Astrocyte (in vitro differentiated cells and primary cell): ENCODE results near the gene ACKR2. TPM values are rescaled to one million over a fixed set of nuclear protein-coding genes. Genes with fewer than 3 reads are reported as not detected.

Source experiments
- DNase-seq: peaks from one replicate; pipeline ENCODE4 v3.0.0-alpha.2; 2010; ENCODE audit warnings: low read depth
- FAIRE-seq: peaks from 2 replicates; lab custom pipeline; 2011; peaks lifted over from hg19 to GRCh38; lab: Jason Lieb, UNC
- H2AFZ ChIP-seq: 2 replicates; pipeline ENCODE4 v1.6.0; 2012; ENCODE audit warnings: low read depth, low read length, inconsistent platforms
- H3K27ac ChIP-seq: 2 replicates; pipeline ENCODE4 v1.5.1; 2011; ENCODE audit warnings: low read depth, low read length, inconsistent platforms
- H3K27me3 ChIP-seq: 2 replicates; pipeline ENCODE4 v1.6.0; 2011; ENCODE audit warnings: low read length, inconsistent platforms; ENCODE audit not compliant: insufficient read depth
- H3K36me3 ChIP-seq: 2 replicates; pipeline ENCODE4 v1.5.1; 2011; ENCODE audit warnings: low read length, inconsistent platforms; ENCODE audit not compliant: insufficient read depth
- H3K4me1 ChIP-seq: 2 replicates; pipeline ENCODE4 v1.5.1; 2011; ENCODE audit warnings: low read length, inconsistent platforms; ENCODE audit not compliant: insufficient read depth
- H3K4me2 ChIP-seq: 2 replicates; pipeline ENCODE4 v1.6.0; 2012; ENCODE audit warnings: low read length, inconsistent platforms
- H3K4me3 ChIP-seq: 2 replicates; pipeline ENCODE4 v1.5.1; 2011; ENCODE audit warnings: low read depth, mild to moderate bottlenecking, low read length, inconsistent platforms; ENCODE audit not compliant: insufficient read depth
- H3K79me2 ChIP-seq: 2 replicates; pipeline ENCODE4 v1.6.0; 2012; ENCODE audit warnings: mild to moderate bottlenecking, low read length, inconsistent platforms; ENCODE audit not compliant: insufficient read depth
- H3K9ac ChIP-seq: 2 replicates; pipeline ENCODE4 v1.6.0; 2012; ENCODE audit warnings: mild to moderate bottlenecking, low read length, inconsistent platforms
- H3K9me3 ChIP-seq: 2 replicates; pipeline ENCODE4 v1.5.1; 2012; ENCODE audit warnings: low read depth, mild to moderate bottlenecking, low read length, inconsistent platforms; ENCODE audit not compliant: insufficient read depth
- H4K20me1 ChIP-seq: 2 replicates; pipeline ENCODE4 v1.6.0; 2012; ENCODE audit warnings: low read length, inconsistent platforms; ENCODE audit not compliant: insufficient read depth
- H3K27ac Mint-ChIP-seq: one replicate; pipeline ENCODE4 v1.8.0; 2021; ENCODE audit warnings: mild to moderate bottlenecking, mixed read lengths; ENCODE audit not compliant: unreplicated experiment
- H3K27me3 Mint-ChIP-seq: one replicate; pipeline ENCODE4 v1.8.0; 2021; ENCODE audit warnings: low read depth, mixed read lengths; ENCODE audit not compliant: unreplicated experiment
- H3K36me3 Mint-ChIP-seq: one replicate; pipeline ENCODE4 v1.8.0; 2021; ENCODE audit warnings: low read depth, mixed read lengths; ENCODE audit not compliant: unreplicated experiment
- H3K4me1 Mint-ChIP-seq: one replicate; pipeline ENCODE4 v1.8.0; 2021; ENCODE audit warnings: low read depth, mixed read lengths; ENCODE audit not compliant: unreplicated experiment
- H3K4me3 Mint-ChIP-seq: one replicate; pipeline ENCODE4 v1.8.0; 2021; ENCODE audit warnings: mild to moderate bottlenecking, moderate library complexity, mixed read lengths; ENCODE audit not compliant: unreplicated experiment
- H3K9me3 Mint-ChIP-seq: one replicate; pipeline ENCODE4 v1.8.0; 2021; ENCODE audit warnings: mild to moderate bottlenecking, mixed read lengths; ENCODE audit not compliant: unreplicated experiment
- CTCF ChIP-seq: IDR thresholded peaks from 2 replicates; pipeline ENCODE4 v1.5.1; 2011; ENCODE audit warnings: low read depth, mild to moderate bottlenecking, inconsistent platforms, low read length, moderate library complexity; ENCODE audit not compliant: insufficient read depth
- EZH2 ChIP-seq: IDR thresholded peaks from 2 replicates; pipeline ENCODE4 v1.6.1; 2012; ENCODE audit warnings: mild to moderate bottlenecking, low read length, inconsistent platforms; ENCODE audit not compliant: insufficient read depth
- total RNA-seq: library from RNA; stranded (reverse); gene quantifications from 2 replicates; pipeline ENCODE4 v1.2.1, GENCODE V29; 2021

ACKR2 gene
- total RNA-seq, 1 donor from 2014 or later: 1.7 TPM

GRCh38 chr3:42764115-42764514 is 45.1 kb upstream of the ACKR2 start:
- no peaks in the 10 kb centered on the region for H3K27me3 ChIP-seq
- no peak overlapping the region for H3K27ac ChIP-seq
- no peak overlapping the region for H3K27ac Mint-ChIP-seq
- no peaks in the 10 kb centered on the region for H3K36me3 ChIP-seq
- FAIRE-seq (no peak), DNase-seq (no peak)
- H3K79me2 ChIP-seq: no peaks in the 10 kb centered on the region
- H3K9ac ChIP-seq: no peak overlapping the region
- H3K4me1 Mint-ChIP-seq: no peaks in the 10 kb centered on the region
- H3K9me3 ChIP-seq: no peaks in the 10 kb centered on the region
- H4K20me1 ChIP-seq: no peaks in the 10 kb centered on the region
- H3K4me3 Mint-ChIP-seq: no peak overlapping the region
- H3K4me2 ChIP-seq: no peak overlapping the region
- no peaks in the 10 kb centered on the region for H3K36me3 Mint-ChIP-seq
- TF ChIP-seq CTCF (no peak), EZH2 (no peak)
- no peak overlapping the region for H2AFZ ChIP-seq
- H3K27me3 Mint-ChIP-seq: peaks cover 6% of the 10 kb centered on the region
- H3K9me3 Mint-ChIP-seq: no peaks in the 10 kb centered on the region
- no peak overlapping the region for H3K4me3 ChIP-seq
- H3K4me1 ChIP-seq: no peaks in the 10 kb centered on the region

DNA sequence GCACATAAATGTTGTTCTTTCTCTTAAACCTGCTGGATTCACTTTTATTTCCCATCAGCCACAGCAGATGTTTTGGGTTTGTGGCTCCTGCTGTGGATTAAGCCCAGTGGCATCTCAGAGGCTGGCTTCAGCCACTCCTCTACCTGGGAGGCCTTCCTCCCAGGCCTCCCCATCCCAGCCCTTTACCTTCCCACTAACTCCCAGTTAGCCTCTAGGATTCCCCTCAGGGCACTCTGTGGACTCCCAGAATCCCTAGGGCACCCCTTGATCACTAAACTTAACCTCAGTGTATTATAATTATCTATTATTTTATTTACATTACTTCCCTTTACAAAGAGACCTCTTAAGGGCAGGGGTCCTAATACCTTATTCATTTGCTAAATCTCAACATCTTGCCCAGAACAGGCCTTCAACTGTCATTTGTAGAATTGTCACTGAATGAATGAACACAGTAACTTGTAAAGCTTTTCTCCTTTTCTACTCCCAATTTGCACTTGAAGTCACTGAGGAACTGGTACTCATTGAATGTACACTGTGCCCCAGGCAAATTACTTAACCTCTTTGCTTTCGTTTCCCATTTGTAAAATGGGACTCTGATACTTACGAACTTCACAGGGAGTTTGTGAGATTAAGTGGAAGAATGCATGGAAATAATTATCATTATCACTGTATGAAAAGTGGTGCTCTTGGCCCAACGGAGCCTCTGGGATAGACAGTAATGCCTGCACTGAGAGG is 44.5 kb upstream of the ACKR2 start:
- Histone ChIP-seq H3K4me3 (no peak overlapping the region), H3K36me3 (no peaks in the 10 kb centered on the region), H3K9ac (no peak overlapping the region), H4K20me1 (no peaks in the 10 kb centered on the region), H3K9me3 (no peaks in the 10 kb centered on the region), H3K4me1 (no peaks in the 10 kb centered on the region), H3K4me2 (no peak overlapping the region), H3K79me2 (no peaks in the 10 kb centered on the region), H2AFZ (no peak overlapping the region), H3K27ac (no peak overlapping the region), H3K27me3 (no peaks in the 10 kb centered on the region)
- H3K36me3 Mint-ChIP-seq: no peaks in the 10 kb centered on the region
- DNase-seq (no peak), FAIRE-seq (no peak)
- H3K4me3 Mint-ChIP-seq: no peak overlapping the region
- H3K27me3 Mint-ChIP-seq: peaks cover 6% of the 10 kb centered on the region
- H3K4me1 Mint-ChIP-seq: no peaks in the 10 kb centered on the region
- no peak overlapping the region for H3K27ac Mint-ChIP-seq
- no peaks in the 10 kb centered on the region for H3K9me3 Mint-ChIP-seq
- TF ChIP-seq EZH2 (no peak), CTCF (no peak)

DNA sequence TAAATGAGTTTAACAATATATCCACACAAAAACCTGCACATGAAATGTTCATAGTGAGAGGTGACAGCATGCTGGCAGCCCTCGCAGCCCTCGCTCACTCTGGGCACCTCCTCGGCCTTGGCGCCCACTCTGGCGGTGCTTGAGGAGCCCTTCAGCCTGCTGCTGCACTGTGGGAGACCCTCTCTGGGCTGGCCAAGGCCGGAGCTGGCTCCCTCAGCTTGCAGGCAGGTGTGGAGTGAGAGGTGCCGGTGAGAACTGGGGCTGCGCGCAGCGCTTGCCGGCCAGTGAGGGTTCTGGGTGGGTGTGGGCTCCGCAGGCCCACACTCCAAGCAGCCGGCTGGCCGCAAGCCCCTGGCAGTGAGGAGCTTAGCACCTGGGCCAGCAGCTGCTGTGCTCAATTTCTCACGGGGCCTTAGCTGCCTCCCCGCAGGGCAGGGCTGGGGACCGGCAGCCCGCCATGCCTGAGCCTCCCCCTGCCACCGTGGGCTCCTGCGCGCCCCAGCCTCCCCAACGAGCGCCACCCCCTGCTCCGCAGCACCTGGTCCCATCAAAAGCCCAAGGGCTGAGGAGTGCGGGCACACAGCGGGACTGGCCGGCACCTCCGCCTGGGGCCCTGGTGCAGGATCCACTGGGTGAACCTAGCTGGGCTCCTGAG is 39.6 kb upstream of the ACKR2 start:
- Histone ChIP-seq H4K20me1 (no peaks in the 10 kb centered on the region), H3K36me3 (no peaks in the 10 kb centered on the region), H3K4me3 (no peak overlapping the region), H2AFZ (no peak overlapping the region), H3K4me1 (no peaks in the 10 kb centered on the region), H3K79me2 (no peaks in the 10 kb centered on the region), H3K9ac (no peak overlapping the region), H3K9me3 (no peaks in the 10 kb centered on the region), H3K27me3 (no peaks in the 10 kb centered on the region), H3K27ac (no peak overlapping the region), H3K4me2 (no peak overlapping the region)
- H3K9me3 Mint-ChIP-seq: peaks cover 2% of the 10 kb centered on the region
- peaks cover 2% of the 10 kb centered on the region for H3K4me1 Mint-ChIP-seq
- peaks cover 6% of the 10 kb centered on the region for H3K27me3 Mint-ChIP-seq
- no peak for FAIRE-seq
- no peak overlapping the region for H3K27ac Mint-ChIP-seq
- TF ChIP-seq EZH2: no peak
- TF ChIP-seq CTCF: no peak
- peaks cover 2% of the 10 kb centered on the region for H3K36me3 Mint-ChIP-seq
- no peak for DNase-seq
- H3K4me3 Mint-ChIP-seq: no peak overlapping the region
